HFFc6 (cell line): ENCODE measurements around the gene APOBEC3F. TPM values are rescaled to one million over a fixed set of nuclear protein-coding genes. Genes with fewer than 3 reads are reported as not detected.
"Not testable (repeated sequence)": the region's sequence is repeated elsewhere in the genome, so short reads cannot be mapped to it uniquely, and the experiment has no call there.

Experiments
- DNase-seq: peaks from one replicate; pipeline ENCODE4 v3.0.0-alpha.2; 2018
- H3K27ac Mint-ChIP-seq: 2 replicates; pipeline ENCODE4 v1.8.0; 2020; ENCODE audit warnings: mild to moderate bottlenecking, mixed read lengths
- H3K27me3 Mint-ChIP-seq: 2 replicates; pipeline ENCODE4 v1.8.0; 2021; ENCODE audit warnings: mild to moderate bottlenecking, moderate library complexity, mixed read lengths; ENCODE audit not compliant: insufficient read depth
- H3K36me3 Mint-ChIP-seq: 2 replicates; pipeline ENCODE4 v1.8.0; 2021; ENCODE audit warnings: low read depth, mixed read lengths
- H3K4me1 Mint-ChIP-seq: 2 replicates; pipeline ENCODE4 v1.8.0; 2020; ENCODE audit warnings: low read depth, mixed read lengths
- H3K4me3 Mint-ChIP-seq: 2 replicates; pipeline ENCODE4 v1.8.0; 2020; ENCODE audit warnings: mild to moderate bottlenecking, moderate library complexity, mixed read lengths
- H3K9me3 Mint-ChIP-seq: 2 replicates; pipeline ENCODE4 v1.8.0; 2020; ENCODE audit warnings: mild to moderate bottlenecking, mixed read lengths
- CTCF ChIP-seq: fragments of 200-600 bp; sonication (generic); IDR thresholded peaks from 2 replicates; pipeline ENCODE4 v1.5.0; 2021; ENCODE audit warnings: antibody characterized with exemption, mild to moderate bottlenecking
- total RNA-seq, 6 experiments: library from RNA; stranded (reverse); fragmentation: NEBNext Ultra II Directional; extraction: Animal tissue kit (Norgen Biotek cat#: 25700); gene quantifications; 2 replicates in 1 of 6; 3 replicates in 5 of 6; pipeline ENCODE4 v1.2.3, GENCODE V29; 2021

APOBEC3F gene
- total RNA-seq, 6 experiments from 2014 or later, result 6.5 to 12.1 (median 9.0) TPM

- H3K36me3 Mint-ChIP-seq, result no peaks in the 10 kb centered on the region; the same call in 1 of the 2 replicates
Observed at GRCh38 chr22:39010946-39011345, 29.7 kb upstream of the APOBEC3F start.

GRCh38 chr22:39012533-39013511, 27.8 kb upstream of the APOBEC3F start:
- no peak overlapping the region for H3K27ac Mint-ChIP-seq
- TF ChIP-seq CTCF, result no peak
- H3K4me1 Mint-ChIP-seq, result peaks cover 17% of the 10 kb centered on the region
- H3K9me3 Mint-ChIP-seq, result no peaks in the 10 kb centered on the region
- H3K4me3 Mint-ChIP-seq, result no peak overlapping the region
- DNase-seq, result no peak
- peaks cover 3% of the 10 kb centered on the region; the same call in 1 of the 2 replicates for H3K36me3 Mint-ChIP-seq
- H3K27me3 Mint-ChIP-seq, result peaks cover 4% of the 10 kb centered on the region; the same call in 1 of the 2 replicates

More at GRCh38 chr22:39010946-39011345, 29.7 kb upstream of the APOBEC3F start:
- no peak for TF ChIP-seq CTCF
- no peak overlapping the region for H3K27ac Mint-ChIP-seq
- no peak for DNase-seq
- peaks cover 17% of the 10 kb centered on the region for H3K4me1 Mint-ChIP-seq
- H3K9me3 Mint-ChIP-seq, result no peaks in the 10 kb centered on the region
- H3K4me3 Mint-ChIP-seq, result no peak overlapping the region
- peaks cover 4% of the 10 kb centered on the region; the same call in 1 of the 2 replicates for H3K27me3 Mint-ChIP-seq

GRCh38 chr22:39013561-39013941, 27.1 kb upstream of the APOBEC3F start:
- peaks cover 17% of the 10 kb centered on the region for H3K4me1 Mint-ChIP-seq
- DNase-seq, H3K36me3 Mint-ChIP-seq, H3K9me3 Mint-ChIP-seq, H3K27ac Mint-ChIP-seq, H3K27me3 Mint-ChIP-seq: not testable (repeated sequence)
- H3K4me3 Mint-ChIP-seq, result peak overlapping the region; percentile 98; the same call in 1 of the 2 replicates

GRCh38 chr22:39013942-39014722, 26.5 kb upstream of the APOBEC3F start, which contains the start of gene APOBEC3C:
APOBEC3C (plus strand) TSS chr22:39014257; CDS start chr22:39014363, 106 bp downstream.
- DNase-seq, result peak; percentile 86
- no peaks in the 10 kb centered on the region for H3K9me3 Mint-ChIP-seq
- peaks cover 17% of the 10 kb centered on the region for H3K4me1 Mint-ChIP-seq
- peaks cover 8% of the 10 kb centered on the region; the same call in 1 of the 2 replicates for H3K36me3 Mint-ChIP-seq
- peak; percentile 27; the same call in 1 of the 2 replicates for TF ChIP-seq CTCF
- peak within 1 kb of the TSS; percentile 95 for H3K27ac Mint-ChIP-seq
- peak within 1 kb of the TSS; percentile 98 for H3K4me3 Mint-ChIP-seq
- peaks cover 4% of the 10 kb centered on the region; the same call in 1 of the 2 replicates for H3K27me3 Mint-ChIP-seq

GRCh38 chr22:39014723-39015121, 25.9 kb upstream of the APOBEC3F start:
- not testable (repeated sequence) for H3K36me3 Mint-ChIP-seq, H3K9me3 Mint-ChIP-seq, DNase-seq, H3K27me3 Mint-ChIP-seq
- Mint-ChIP-seq H3K4me3 (peak overlapping the region; percentile 98), H3K4me1 (peaks cover 17% of the 10 kb centered on the region), H3K27ac (peak overlapping the region; percentile 95)

GRCh38 chr22:39016592-39016991, 24.1 kb upstream of the APOBEC3F start:
- Mint-ChIP-seq H3K36me3 (peaks cover 8% of the 10 kb centered on the region; the same call in 1 of the 2 replicates), H3K4me1 (peaks cover 29% of the 10 kb centered on the region)
- no peak for DNase-seq

More at GRCh38 chr22:39016592-39016991, 24.1 kb upstream of the APOBEC3F start:
- Mint-ChIP-seq H3K4me3 (peak overlapping the region; percentile 26; the same call in 1 of the 2 replicates), H3K27me3 (peaks cover 2% of the 10 kb centered on the region; the same call in 1 of the 2 replicates), H3K27ac (no peak overlapping the region), H3K9me3 (no peaks in the 10 kb centered on the region)
- no peak for TF ChIP-seq CTCF
